AG08395 (cell line): ENCODE results near the gene DGKG.
A peak's percentile ranks its signal among the peaks of the same experiment; 100 is the strongest.

Source experiments
- DNase-seq: peaks from one replicate; pipeline ENCODE4 v3.0.0; 2012; ENCODE audit warnings: mixed read lengths, low spot score

DGKG gene

GRCh38 chr3:186361762-186362536 lies at the start of gene DGKG:
Gene DGKG, minus strand, starts transcription at chr3:186362234. Its CDS starts 41,775 bp downstream, at chr3:186320459.
- DNase-seq, result peak; percentile 36

- no peak for DNase-seq
Measured at GRCh38 chr3:186411089-186411488, 49.1 kb upstream of the DGKG start.

GRCh38 chr3:186406669-186407635 lies 44.9 kb upstream of the DGKG start:
- no peak for DNase-seq

GRCh38 chr3:186401556-186401955 lies 39.5 kb upstream of the DGKG start:
- DNase-seq, result no peak

GRCh38 chr3:186400662-186401061 lies 38.6 kb upstream of the DGKG start:
- peak; percentile 33 for DNase-seq

- DNase-seq, result no peak
Measured at GRCh38 chr3:186400026-186400425, 38.0 kb upstream of the DGKG start.

- no peak for DNase-seq
Measured at GRCh38 chr3:186394566-186395217, 32.7 kb upstream of the DGKG start.

- no peak for DNase-seq
Measured at GRCh38 chr3:186386883-186387560, 25.0 kb upstream of the DGKG start.

- no peak for DNase-seq
Measured at GRCh38 chr3:186385856-186386602, 24.0 kb upstream of the DGKG start.

GRCh38 chr3:186383026-186383993 lies 21.3 kb upstream of the DGKG start:
- no peak for DNase-seq

- DNase-seq, result no peak
Measured at GRCh38 chr3:186382217-186382885, 20.3 kb upstream of the DGKG start.

GRCh38 chr3:186381424-186382216 lies 19.6 kb upstream of the DGKG start:
- DNase-seq, result no peak

- DNase-seq, result no peak
Measured at GRCh38 chr3:186380622-186381380, 18.8 kb upstream of the DGKG start.

GRCh38 chr3:186375443-186375842 lies 13.4 kb upstream of the DGKG start:
- DNase-seq, result no peak

GRCh38 chr3:186374376-186374775 lies 12.3 kb upstream of the DGKG start:
- DNase-seq, result no peak

- DNase-seq, result no peak
Measured at GRCh38 chr3:186369217-186369616, 7.2 kb upstream of the DGKG start.

- DNase-seq, result no peak
Measured at GRCh38 chr3:186368717-186369116, 6.7 kb upstream of the DGKG start.

- no peak for DNase-seq
Measured at GRCh38 chr3:186368176-186368575, 6.1 kb upstream of the DGKG start.
